Measurements from ENCODE around the gene SYT12. TPM values are rescaled to one million over a fixed set of nuclear protein-coding genes. Genes with fewer than 3 reads are reported as not detected.

The SYT12 gene
- total and polyA plus RNA-seq, 2 donors (not counting 3 experiments of a cell fraction or from before 2014, with no cell fraction given): not detected

GRCh38 chr11:67027483-67027930, 4.6 kb downstream of the SYT12 start:
- Histone ChIP-seq H3K9me3 (replicated peaks; ENCODE audit: control insufficient read depth, insufficient read depth, low read length) (no peaks in the 10 kb centered on the region), H3K36me3 (ENCODE audit: control insufficient read depth in 2 of 2, extremely low read depth in 1 of 2, insufficient read depth in 2 of 2, low read length in 2 of 2) (no peaks in the 10 kb centered on the region), H3K27ac (ENCODE audit: insufficient read depth, low read depth, low read length) (no peak overlapping the region), H4K20me1 (replicated peaks; ENCODE audit: control insufficient read depth, extremely low read depth, insufficient read depth, low read length) (no peaks in the 10 kb centered on the region), H3K4me3 (replicated peaks in 1 of 3; ENCODE audit: insufficient read depth in 1 of 3, low read depth in 1 of 3, low read length in 3 of 3) (no peak overlapping the region), H3K27me3 (ENCODE audit: control insufficient read depth in 2 of 2, insufficient read depth in 2 of 2, low read length in 2 of 2) (peaks cover 20 to 23% of the 10 kb centered on the region in 2 experiments), H3K9me1 (replicated peaks; ENCODE audit: control insufficient read depth, extremely low read depth, insufficient read depth, low read length) (no peaks in the 10 kb centered on the region), H3K4me2 (ENCODE audit: insufficient read depth, low read length) (no peak overlapping the region), H2AFZ (ENCODE audit: low read depth, low read length) (no peak overlapping the region), H3K79me2 (ENCODE audit: control insufficient read depth, insufficient read depth, low read length) (no peaks in the 10 kb centered on the region), H3K4me1 (ENCODE audit: control insufficient read depth, extremely low read depth, insufficient read depth, low read length) (peaks cover 4% of the 10 kb centered on the region), H3K9ac (replicated peaks; ENCODE audit: extremely low read depth, insufficient read depth, low read length) (no peak overlapping the region)
- dilution Hi-C loops (cut with MboI; ENCODE audit: extremely low pct_ligation_motif_present, low sequenced_read_pairs): no loop called here
- BruUV-seq (replicated peaks): no TSS peak
- intact Hi-C loops (cut with micrococcal nuclease): no loop called here
- no peak for DNase-seq (ENCODE audit: low read depth, low spot score)
- POLR2A ChIA-PET: interaction anchor here (0.6 kb wide), 1 partner anchor 106 kb away, joined by 4 read pairs; no protein-coding TSS in a partner anchor
- CTCF ChIA-PET: interaction anchor here (0.6 to 1.3 kb wide), 4 partner anchors 8 to 706 kb away, joined by 3 to 4 read pairs (median 4); no protein-coding TSS in a partner anchor
- no peak for TF ChIP-seq POLR2AphosphoS5 (IDR thresholded peaks at IDR 0.05; ENCODE audit: insufficient read depth, low read depth, low read length)
- no peak for TF ChIP-seq EZH2 (IDR thresholded peaks at IDR 0.05; ENCODE audit: borderline replicate concordance, low read depth, low read length, severe bottlenecking)
- TF ChIP-seq, protein P1, sequence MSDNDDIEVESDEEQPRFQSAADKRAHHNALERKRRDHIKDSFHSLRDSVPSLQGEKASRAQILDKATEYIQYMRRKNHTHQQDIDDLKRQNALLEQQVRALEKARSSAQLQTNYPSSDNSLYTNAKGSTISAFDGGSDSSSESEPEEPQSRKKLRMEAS (IDR thresholded peaks at IDR 0.05; ENCODE audit: insufficient read depth, insufficient read length): no peak
- no peak for TF ChIP-seq JUN (IDR thresholded peaks at IDR 0.05; ENCODE audit: borderline replicate concordance, insufficient read depth, insufficient read length, low read depth)
- no peak for TF ChIP-seq CTCF (IDR thresholded peaks at IDR 0.05; ENCODE audit: extremely low read depth in 1 of 2, insufficient read depth in 1 of 2, low read depth in 1 of 2, low read length in 2 of 2)
- TF ChIP-seq MYC (IDR thresholded peaks at IDR 0.05; ENCODE audit: low read depth, low read length): no peak
- TF ChIP-seq FOS (IDR thresholded peaks at IDR 0.05; ENCODE audit: borderline replicate concordance, insufficient read depth, low read length): no peak
- no peak for TF ChIP-seq POLR2A (IDR thresholded peaks at IDR 0.05; ENCODE audit: low read depth, low read length)
- no peak for TF ChIP-seq GATA2 (IDR thresholded peaks at IDR 0.05; ENCODE audit: insufficient read depth, insufficient read length, low read depth, low read length)
- FAIRE-seq: no peak
